ENCODE measurements around the gene COBL. TPM values are rescaled to one million over a fixed set of nuclear protein-coding genes. Genes with fewer than 3 reads are reported as not detected.
A peak's percentile ranks its signal among the peaks of the same experiment; 100 is the strongest.

COBL gene
- total RNA-seq, 2 donors from 2014 or later, result 27.5 to 28.3 TPM

DNA sequence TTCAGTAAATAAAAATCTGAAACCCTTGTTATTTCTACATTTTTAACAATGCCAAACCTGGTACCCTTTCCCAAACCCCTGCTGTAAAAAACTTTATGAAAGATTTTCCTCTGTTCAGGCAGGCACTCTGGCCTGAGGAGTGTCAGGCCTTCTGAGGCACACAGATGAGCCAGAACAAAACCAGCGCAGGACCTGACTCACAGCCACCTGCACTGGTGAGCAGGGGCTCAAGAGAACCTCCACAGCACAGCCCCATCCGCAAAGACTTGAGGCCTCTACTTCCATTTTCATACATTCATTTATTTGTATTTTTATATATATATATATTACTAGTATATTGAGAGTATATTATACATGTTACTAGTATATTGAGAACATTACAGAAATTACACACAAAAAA lies 49.4 kb downstream of the COBL start:
- Histone ChIP-seq H3K4me1 (ENCODE audit: control insufficient read depth, insufficient read depth, low read length) (no peaks in the 10 kb centered on the region), H3K27me3 (ENCODE audit: control insufficient read depth, insufficient read depth, low read length, poor library complexity, severe bottlenecking) (no peaks in the 10 kb centered on the region), H3K4me3 (ENCODE audit: low read length) (no peak overlapping the region), H3K27ac (ENCODE audit: low read depth, low read length) (no peak overlapping the region), H3K9me3 (ENCODE audit: control insufficient read depth, low read length) (no peaks in the 10 kb centered on the region), H3K36me3 (ENCODE audit: control insufficient read depth, insufficient read depth, low read length) (no peaks in the 10 kb centered on the region), H3K9ac (ENCODE audit: extremely low read depth, low read length, poor library complexity, severe bottlenecking) (no peak overlapping the region)
- peaks cover 4% of the 10 kb centered on the region for H3K4me1 Mint-ChIP-seq
- no peaks in the 10 kb centered on the region for H3K9me3 Mint-ChIP-seq
- DNase-seq, result no peak
- H3K27ac Mint-ChIP-seq, result peak overlapping the region; percentile 48
- TF ChIP-seq, protein P1, sequence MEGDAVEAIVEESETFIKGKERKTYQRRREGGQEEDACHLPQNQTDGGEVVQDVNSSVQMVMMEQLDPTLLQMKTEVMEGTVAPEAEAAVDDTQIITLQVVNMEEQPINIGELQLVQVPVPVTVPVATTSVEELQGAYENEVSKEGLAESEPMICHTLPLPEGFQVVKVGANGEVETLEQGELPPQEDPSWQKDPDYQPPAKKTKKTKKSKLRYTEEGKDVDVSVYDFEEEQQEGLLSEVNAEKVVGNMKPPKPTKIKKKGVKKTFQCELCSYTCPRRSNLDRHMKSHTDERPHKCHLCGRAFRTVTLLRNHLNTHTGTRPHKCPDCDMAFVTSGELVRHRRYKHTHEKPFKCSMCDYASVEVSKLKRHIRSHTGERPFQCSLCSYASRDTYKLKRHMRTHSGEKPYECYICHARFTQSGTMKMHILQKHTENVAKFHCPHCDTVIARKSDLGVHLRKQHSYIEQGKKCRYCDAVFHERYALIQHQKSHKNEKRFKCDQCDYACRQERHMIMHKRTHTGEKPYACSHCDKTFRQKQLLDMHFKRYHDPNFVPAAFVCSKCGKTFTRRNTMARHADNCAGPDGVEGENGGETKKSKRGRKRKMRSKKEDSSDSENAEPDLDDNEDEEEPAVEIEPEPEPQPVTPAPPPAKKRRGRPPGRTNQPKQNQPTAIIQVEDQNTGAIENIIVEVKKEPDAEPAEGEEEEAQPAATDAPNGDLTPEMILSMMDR (conservative IDR thresholded peaks at IDR 0.05), result no peak
- H3K27me3 Mint-ChIP-seq (ENCODE audit: insufficient read depth), result no peaks in the 10 kb centered on the region
- WGBS, 2 experiments (ENCODE audit: insufficient coverage in 1 of 2, insufficient read length in 1 of 2), result 93 to 100% methylated on average over 1 of the region's 2 CpGs
- no peak overlapping the region for H3K4me3 Mint-ChIP-seq
- no peaks in the 10 kb centered on the region for H3K36me3 Mint-ChIP-seq (ENCODE audit: low read depth)

DNA sequence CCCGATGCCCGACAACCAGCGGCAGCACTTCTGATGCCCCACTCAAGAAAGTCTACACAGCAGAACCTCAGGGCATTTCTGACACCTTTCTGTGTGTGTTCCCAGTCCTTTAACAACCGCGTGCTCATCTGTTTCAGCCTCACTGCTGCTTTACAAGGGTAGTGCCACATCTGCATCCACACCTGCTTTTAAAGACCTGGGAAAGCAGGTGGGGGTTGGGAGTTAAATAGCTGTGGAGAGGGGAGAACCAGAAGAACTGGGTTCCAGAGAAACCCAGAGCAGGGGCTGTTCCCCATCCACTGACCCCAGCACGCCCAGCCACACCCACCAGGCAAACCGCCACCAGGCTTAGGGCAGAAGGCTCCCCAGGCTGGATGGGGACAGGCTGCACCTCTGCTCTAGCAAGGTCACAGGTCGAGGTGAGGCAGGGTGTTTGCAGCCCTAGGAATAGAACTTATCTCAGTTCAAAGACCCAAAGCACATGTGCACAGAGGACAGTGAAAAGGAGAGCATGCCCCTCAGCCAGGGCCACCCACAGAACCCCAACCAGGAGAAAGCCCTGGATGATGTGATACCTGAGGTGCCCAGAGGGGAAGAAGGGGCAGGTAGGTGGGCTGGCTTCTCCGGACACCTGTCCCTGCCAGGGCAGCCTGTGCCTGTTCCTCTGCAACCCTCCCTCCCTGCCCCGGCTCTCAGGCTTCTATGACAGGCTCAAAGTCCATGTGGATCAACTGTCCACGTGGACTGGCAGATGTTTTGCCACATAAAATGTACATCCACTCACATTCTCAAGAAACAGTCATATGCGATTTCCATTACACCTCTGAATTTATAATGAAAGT lies 51.3 kb downstream of the COBL start:
- no peak overlapping the region for H3K27ac ChIP-seq (ENCODE audit: low read depth, low read length)
- Mint-ChIP-seq H3K4me1 (no peaks in the 10 kb centered on the region), H3K36me3 (ENCODE audit: low read depth) (no peaks in the 10 kb centered on the region), H3K27me3 (ENCODE audit: insufficient read depth) (no peaks in the 10 kb centered on the region), H3K4me3 (no peak overlapping the region), H3K27ac (no peak overlapping the region), H3K9me3 (no peaks in the 10 kb centered on the region)
- TF ChIP-seq, protein P1 (conservative IDR thresholded peaks at IDR 0.05), result no peak
- H3K9ac ChIP-seq (ENCODE audit: extremely low read depth, low read length, poor library complexity, severe bottlenecking), result no peak overlapping the region
- H3K36me3 ChIP-seq (ENCODE audit: control insufficient read depth, insufficient read depth, low read length), result no peaks in the 10 kb centered on the region
- DNase-seq, result no peak
- WGBS, 2 experiments (ENCODE audit: insufficient coverage in 1 of 2, insufficient read length in 1 of 2), result 92 to 93% methylated on average over 9 to 12 of the region's 12 CpGs
- no peaks in the 10 kb centered on the region for H3K27me3 ChIP-seq (ENCODE audit: control insufficient read depth, insufficient read depth, low read length, poor library complexity, severe bottlenecking)
- no peak overlapping the region for H3K4me3 ChIP-seq (ENCODE audit: low read length)
- no peaks in the 10 kb centered on the region for H3K4me1 ChIP-seq (ENCODE audit: control insufficient read depth, insufficient read depth, low read length)
- no peaks in the 10 kb centered on the region for H3K9me3 ChIP-seq (ENCODE audit: control insufficient read depth, low read length)

DNA sequence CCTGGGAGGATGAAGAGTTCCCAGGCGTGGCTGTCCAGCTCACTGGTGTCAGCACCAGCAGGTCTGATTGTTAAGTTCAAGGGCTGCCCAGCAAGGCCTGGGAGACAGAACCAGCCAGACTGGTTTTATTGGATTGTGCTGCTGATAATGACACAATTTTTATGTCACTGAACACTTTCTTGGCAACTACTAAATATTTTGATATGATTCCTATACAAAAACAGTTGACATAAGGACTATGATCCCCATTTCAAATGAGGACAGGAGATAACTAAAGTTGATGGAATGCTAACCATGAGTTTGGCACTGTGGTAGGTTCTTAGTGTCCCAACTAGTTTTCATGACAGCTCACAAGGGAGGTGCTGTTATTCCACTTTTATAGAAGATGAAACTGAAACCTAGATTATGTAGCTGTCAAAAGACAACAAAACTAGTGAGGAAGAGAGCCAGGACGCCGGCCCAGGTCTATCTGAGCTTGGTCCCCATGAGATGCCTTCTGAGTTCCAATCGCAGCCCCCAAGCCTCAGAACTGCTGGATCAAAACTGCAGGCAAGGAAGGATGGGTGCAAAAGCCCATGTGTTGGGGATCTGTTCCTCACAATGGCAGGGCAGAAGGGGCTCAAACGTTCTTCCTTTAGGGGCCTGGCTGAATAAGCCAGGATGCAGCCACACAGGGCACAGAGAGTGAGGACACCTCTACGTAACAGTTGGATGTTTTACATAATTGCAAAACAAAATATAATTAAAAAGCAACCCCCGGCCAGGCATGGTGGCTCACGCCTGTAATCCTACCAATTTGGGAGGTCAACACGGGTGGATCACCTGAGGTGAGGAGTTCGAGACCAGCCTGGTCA lies 52.8 kb downstream of the COBL start:
- Mint-ChIP-seq H3K27me3 (ENCODE audit: insufficient read depth) (no peaks in the 10 kb centered on the region), H3K4me3 (no peak overlapping the region), H3K27ac (no peak overlapping the region), H3K9me3 (no peaks in the 10 kb centered on the region), H3K4me1 (no peaks in the 10 kb centered on the region), H3K36me3 (ENCODE audit: low read depth) (no peaks in the 10 kb centered on the region)
- no peaks in the 10 kb centered on the region for H3K27me3 ChIP-seq (ENCODE audit: control insufficient read depth, insufficient read depth, low read length, poor library complexity, severe bottlenecking)
- H3K4me3 ChIP-seq (ENCODE audit: low read length), result no peak overlapping the region
- 94 to 96% methylated on average over 8 to 10 of the region's 10 CpGs for whole genome bisulfite sequencing, 2 experiments (ENCODE audit: insufficient coverage in 1 of 2, insufficient read length in 1 of 2)
- H3K9ac ChIP-seq (ENCODE audit: extremely low read depth, low read length, poor library complexity, severe bottlenecking), result no peak overlapping the region
- TF ChIP-seq, protein P1 (conservative IDR thresholded peaks at IDR 0.05), result no peak
- H3K36me3 ChIP-seq (ENCODE audit: control insufficient read depth, insufficient read depth, low read length), result no peaks in the 10 kb centered on the region
- H3K9me3 ChIP-seq (ENCODE audit: control insufficient read depth, low read length), result no peaks in the 10 kb centered on the region
- H3K27ac ChIP-seq (ENCODE audit: low read depth, low read length), result no peak overlapping the region
- no peaks in the 10 kb centered on the region for H3K4me1 ChIP-seq (ENCODE audit: control insufficient read depth, insufficient read depth, low read length)
- DNase-seq, result no peak
